Kidney glomerular epithelial cell (primary cell): ENCODE data around the gene PTTG1.
A peak's percentile ranks its signal among the peaks of the same experiment; 100 is the strongest.
"Not testable (repeated sequence)": the region's sequence is repeated elsewhere in the genome, so short reads cannot be mapped to it uniquely, and the experiment has no call there.

Experiments
- DNase-seq: peaks from one replicate; lab custom pipeline; 2025; lab: John Stamatoyannopoulos, UW

Gene PTTG1

DNA sequence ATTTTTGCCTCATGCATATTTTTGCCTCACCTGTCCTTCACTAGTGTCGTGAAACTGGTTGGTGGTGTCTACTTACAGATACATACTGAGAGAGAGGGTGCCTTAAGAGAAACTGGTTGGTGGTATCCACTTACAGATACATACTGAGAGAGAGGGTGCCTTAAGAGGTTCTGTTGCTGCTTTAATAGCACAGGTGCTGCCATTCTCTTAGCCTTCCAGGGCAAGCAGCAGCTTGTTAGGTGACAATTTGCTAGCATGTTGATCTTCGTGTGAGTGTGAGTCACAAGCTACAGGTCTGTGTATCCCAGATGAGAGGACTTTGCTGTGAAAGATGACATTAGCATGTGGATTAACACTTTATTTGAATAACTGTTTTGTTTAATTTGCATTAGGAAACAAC, 1.4 kb downstream of the PTTG1 start:
- no peak for DNase-seq

DNA sequence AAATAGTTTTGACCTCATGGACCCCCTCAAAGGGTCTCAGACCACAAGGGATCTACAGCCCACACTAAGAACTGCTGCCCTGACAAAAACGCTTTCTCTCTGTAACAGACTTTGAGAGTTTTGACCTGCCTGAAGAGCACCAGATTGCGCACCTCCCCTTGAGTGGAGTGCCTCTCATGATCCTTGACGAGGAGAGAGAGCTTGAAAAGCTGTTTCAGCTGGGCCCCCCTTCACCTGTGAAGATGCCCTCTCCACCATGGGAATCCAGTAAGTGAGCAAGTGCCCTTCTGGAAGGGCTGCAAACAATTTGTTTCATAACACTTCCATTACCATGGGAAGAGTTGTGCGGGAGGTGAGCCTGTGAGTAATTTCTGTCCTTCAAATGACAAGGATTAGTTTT, 6.0 kb downstream of the PTTG1 start:
- DNase-seq, result no peak

DNA sequence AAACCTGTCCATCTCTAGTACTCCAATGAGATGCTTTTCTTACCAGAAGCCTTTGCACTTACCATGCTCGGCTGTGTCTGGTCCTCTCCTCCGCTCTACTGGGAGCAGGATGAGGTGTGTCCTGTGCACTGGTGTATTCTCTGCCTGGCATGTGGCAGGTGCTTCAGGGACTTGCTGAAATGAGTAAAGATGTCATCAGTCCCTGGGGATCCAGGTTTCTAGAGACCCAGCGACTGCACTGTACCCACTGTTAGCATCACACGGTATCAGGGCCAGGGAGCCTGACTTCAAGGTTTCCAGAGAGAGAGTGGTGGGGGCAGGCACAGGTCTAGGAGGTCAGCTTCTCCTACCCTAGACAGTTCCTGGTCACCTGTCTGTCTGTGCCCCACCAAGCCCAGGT, 10.5 kb downstream of the PTTG1 start:
- no peak for DNase-seq

DNA sequence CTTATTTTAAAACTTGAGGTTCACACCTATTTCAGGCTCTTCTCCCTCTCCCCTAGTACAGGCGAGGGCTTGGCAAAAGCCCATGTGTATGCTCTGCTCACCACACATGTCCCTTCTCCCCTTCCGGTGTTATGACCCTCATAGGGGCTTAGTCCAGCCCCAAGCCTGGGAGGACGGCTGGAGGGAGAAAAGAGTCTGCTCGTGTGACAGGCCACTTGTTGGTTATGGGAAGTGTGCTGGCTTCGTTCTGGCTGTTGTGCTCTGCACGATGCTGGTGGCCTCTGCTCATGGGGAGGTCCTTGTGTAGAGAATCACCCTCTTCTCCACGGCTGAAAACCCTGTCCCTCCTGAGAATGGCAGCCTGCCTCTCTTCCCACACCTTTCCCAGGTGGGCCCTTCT, 11.1 kb downstream of the PTTG1 start:
- no peak for DNase-seq

DNA sequence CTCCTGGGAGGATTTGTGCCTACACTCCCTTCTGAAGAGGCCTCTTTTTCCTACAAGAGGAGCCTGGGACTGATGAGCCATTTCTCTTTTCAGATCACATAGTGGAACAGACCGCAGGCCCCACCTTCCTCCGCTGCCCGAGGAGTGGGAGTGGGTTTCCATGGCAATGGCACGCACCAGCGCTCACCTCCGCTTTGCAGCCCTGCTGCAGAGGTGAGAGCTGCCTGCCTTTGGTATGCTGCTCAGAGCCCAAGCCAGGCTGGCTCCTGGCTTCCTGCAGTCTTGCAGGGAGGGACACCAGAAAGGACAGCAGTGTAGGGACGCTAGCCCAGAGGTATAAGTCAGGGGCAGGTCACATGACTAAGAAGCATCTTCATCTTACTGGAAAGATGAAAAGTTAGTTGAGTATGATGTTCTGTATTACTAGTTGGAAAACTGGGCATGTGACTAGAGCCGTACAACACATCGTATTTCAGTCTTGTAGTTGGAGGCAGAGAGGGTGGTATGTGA, 12.4 kb downstream of the PTTG1 start:
- DNase-seq, result peak; percentile 92

DNA sequence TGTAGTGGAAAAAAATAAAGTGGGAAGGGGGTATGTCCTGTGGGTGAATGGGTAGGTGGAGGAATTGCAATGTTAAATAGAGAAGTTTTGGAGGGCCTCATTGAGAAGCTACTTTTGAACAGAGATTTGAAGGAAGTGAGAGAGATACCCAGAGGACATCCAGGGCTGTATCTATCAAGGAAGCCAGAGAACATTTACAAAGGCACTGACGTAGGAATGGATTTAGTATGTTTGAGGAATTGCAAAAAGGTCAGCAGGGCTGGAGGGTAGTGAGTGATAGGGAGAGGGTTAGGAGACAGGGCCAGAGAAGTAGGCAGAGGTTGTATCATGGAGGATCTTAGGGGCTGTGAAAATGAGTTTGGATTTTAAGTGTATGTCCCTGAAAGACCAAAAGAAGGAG, 13.9 kb downstream of the PTTG1 start:
- no peak for DNase-seq

DNA sequence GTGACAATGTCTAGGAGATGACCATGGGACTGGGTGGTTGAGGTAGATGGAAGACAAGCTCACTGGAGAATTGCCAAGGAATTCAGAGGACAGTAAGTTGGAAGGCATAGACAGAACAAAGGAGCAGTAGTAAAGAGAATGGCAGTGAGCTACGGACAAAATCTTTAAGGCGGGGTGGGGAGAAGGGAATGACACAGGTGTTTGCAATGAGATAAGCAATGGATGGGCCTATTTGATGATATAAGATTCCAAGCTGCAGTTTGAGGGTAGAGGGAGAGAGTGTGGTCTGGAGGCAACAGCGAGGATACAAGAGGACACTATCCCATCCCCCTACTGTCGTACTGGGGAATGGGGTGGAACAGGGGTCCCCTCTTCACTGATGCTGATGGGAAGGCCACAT, 14.4 kb downstream of the PTTG1 start:
- DNase-seq, result no peak

DNA sequence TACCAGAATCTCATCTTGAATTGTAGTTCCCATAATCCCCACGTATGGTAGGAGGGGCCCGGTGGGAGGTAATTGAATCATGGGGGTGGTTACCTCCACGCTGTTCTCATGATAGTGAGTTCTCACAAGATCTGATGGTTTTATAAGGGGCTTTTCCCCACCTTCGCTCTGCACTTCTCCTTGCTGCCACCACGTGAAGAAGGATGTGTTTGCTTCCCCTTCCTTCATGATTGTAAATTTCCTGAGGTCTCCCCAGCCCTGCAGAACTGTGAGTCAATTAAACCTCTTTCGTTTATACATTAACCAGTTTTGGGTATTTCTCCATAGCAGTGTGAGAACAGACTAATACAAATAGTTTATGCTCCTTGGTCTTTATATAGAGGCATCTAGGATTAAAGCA, 15.0 kb downstream of the PTTG1 start:
- not testable (repeated sequence) for DNase-seq

DNA sequence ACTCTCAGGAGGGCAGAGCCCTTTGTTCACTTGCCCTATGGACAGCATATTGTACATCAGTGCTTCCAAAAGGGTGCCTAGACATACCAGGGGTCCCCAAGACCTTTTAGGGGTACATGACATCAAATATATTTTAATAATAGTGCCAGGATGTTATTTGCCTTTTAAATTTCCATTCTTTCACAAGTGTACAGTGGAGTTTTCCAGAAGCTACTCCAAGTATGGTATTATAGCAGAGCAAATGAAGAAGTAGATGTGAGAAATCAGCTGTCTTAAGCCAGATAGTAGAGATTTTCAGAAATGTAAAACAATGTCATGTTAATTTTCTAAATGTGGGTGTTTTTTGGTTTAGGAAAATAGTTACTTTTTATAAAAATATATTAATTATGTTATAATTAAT, 15.6 kb downstream of the PTTG1 start:
- DNase-seq, result no peak

DNA sequence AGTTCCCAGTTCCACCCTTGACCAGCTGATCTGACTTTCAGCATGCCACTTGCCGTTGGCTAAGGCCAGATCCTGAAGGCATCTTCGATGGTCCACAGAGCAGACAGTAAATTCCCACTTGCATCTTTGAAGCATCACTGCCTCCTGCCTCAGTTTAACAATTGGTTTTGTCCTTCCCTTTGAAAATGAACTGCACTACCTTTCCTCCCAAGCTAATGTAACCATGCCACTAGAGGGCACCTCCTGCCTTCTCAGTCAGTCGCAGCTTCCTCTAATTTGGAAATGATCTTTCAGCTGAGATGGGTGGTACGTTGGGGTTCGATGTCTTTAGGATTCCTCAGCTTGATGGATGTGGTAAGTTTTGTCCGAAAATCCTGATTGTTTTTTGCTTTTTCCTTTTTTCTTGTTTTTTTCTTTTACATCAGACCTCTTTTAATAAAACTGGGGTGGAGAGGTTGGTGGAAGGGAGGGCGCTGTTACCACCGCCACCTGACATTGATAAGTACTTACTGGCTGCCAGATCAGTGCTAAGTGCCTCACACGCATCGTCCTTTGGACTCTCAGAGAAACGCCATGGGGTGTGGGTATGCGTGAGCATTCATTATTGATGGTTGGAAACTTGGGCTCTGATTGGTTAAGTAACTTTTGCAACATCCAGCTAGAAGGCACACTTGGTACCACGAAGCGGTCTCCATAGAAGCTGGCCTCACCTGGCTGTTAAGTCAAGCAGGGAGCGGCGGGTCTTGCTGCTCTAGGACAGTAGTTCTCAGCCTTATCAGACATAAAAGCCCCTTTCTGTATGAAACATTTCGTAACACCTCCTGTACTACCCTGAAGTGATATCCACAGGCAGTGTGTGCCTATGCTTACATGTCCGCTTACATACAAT, 16.9 kb downstream of the PTTG1 start:
- peak; percentile 55 for DNase-seq

DNA sequence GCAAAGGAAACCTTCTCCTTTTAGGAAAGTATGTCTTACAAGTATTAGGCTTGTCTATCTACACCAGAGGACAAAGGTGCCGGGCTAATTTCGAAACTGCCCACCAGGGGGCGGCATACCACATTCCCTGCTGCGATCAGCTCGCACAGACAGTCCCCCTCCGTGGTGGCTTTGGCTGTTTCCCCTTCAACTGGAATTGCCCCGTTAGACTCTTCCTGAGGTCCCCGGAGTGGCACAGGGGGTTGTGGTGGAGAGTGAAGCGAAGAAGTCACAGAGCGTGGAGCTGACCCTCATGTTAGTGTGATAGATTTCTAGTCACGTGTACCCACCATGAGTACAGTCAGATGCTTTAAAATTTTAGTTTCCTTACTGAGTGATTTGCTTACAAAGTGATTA, 17.5 kb downstream of the PTTG1 start:
- peak; percentile 75 for DNase-seq

DNA sequence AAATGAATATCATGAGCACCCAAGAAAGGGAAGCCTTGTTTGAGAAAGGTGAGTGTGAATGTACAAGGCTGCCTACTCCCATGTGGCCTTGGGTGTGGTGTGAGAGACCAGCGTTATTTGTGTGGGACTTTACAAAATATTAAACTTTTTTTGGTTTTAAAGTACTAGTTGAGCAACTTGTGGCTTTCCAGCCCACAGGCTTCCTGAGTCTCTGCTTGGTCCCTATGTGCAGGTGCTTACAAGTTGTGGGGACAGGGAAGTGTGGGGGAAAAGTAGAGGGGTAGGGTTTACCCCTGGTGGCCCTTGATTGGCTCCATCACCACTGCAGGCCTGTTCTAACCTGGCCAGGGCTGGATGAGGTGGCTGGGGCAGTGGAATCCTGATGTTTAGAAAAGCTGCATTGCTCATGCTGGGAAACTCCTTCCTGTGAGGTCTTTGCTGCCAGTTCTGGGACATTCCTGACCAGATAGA, 19.7 kb downstream of the PTTG1 start:
- DNase-seq, result no peak

DNA sequence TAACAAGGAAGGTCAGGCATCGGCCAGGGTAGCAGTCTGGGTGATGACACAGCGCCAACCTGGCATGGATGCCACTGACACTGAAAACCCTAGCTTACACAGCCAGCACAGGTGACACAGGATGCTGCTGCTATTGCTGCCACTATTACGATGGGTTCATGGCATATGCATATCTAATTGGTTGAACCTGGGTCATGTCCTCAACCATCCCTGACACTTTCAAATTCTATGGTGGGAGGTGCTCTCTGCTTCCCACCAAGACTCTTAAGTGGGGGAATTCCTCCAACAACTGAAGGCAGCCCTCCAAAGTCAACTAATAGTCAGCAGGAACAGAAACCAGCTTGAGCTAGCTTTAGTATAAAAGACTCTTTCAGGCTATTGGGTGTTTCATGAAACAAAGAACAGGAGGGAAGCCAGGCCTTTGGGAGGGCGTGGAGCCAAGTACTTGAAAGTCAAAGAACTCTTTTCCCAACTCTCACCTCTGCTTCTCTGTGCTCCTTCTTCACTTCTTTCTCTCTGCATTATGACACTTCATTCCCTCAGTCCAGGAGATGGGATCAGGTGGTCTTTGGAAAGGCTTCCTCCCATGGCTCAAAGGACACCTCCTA, 21.3 kb downstream of the PTTG1 start:
- DNase-seq, result no peak

DNA sequence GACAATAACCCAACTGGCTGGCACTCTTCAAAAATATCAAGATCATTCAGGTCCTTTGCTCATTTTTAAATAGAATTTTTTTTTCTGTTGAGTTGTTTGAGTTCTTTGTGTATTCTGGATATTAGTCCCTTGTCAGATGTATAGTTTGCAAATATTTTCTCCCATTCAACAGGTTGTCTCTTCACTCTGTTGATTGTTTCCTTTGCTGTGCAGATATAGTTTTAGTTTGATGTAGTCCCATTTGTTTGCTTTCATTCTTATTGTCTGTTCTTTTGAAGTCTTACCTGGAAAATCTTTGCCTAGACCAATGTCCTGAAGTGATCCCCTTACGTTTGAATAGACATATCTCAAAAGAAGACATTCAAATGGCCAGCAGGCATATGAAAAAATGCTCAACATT, 22.8 kb downstream of the PTTG1 start:
- DNase-seq, result no peak

DNA sequence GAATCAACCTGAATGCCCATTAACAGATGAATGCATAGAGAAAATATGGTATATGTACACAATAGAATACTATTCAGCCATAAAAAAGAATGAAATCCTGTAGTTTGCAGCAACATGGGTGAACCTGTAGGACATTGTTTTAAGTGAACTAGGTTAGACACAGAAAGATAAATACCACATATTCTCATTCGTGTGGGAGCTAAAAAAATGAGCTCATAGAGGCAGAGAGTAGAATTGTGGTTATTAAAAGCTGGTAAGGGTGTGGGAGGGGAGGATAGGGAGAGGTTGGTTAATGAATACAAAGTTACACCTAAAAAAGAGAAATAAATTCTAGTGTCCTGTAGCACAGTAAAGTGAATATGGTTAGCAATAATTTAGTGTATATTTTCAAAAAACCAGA, 23.5 kb downstream of the PTTG1 start:
- no peak for DNase-seq

DNA sequence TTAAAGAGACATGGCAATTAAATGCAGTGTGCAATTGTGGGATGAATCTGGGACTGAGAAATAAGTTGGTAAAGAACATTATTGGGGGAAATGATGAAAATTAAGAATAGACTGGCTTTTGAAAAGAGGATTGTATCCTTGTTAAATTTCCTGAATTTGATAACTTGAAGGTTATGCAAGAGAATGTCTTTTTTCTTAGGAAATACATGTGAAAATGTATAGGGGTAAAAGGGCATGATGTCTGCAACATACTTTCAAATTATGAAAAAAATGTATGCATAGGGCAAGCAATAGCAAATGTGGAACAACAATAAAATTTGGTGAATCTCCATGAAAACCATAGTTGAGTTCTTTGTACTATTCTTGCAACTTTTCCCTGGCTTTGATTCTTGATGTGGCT, 24.1 kb downstream of the PTTG1 start:
- DNase-seq, result no peak

DNA sequence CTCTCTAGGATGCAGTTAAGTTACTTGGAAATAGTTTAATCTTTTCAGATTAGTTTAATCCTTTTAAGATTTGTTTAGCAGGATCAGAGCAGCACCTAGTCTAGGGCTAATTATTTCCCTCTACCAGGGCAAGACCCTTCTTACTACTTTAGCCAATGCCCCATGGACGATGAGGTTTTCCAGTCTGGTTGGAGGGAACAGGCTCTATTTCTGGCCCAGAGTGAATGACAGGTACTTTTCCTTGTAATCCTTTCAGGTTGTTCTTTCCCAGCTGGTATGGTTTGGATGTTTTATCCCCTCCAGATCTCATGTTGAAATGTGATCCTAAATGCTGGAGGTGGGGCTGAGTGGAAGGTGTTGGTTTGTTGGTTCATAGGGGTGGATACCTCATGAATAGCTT, 27.2 kb downstream of the PTTG1 start:
- no peak for DNase-seq

DNA sequence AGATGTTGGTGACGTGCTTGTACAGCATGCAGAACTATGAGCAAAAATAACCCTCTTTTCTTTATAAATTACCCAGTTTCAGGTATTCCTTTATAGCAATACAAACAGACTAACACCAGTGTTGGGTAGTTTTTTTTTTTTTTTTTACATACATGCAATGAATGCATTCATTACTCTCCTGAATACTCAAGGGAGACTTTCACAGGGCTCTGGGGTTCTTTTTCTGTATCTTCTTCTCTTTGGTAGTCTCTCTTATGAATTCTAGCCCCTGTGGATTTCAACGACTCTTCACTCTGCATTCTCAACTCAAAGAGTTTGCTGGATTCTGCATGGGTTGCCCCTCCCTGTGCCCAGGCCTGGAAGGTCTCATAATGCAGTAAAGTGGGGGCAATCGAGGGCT, 27.8 kb downstream of the PTTG1 start:
- no peak for DNase-seq

DNA sequence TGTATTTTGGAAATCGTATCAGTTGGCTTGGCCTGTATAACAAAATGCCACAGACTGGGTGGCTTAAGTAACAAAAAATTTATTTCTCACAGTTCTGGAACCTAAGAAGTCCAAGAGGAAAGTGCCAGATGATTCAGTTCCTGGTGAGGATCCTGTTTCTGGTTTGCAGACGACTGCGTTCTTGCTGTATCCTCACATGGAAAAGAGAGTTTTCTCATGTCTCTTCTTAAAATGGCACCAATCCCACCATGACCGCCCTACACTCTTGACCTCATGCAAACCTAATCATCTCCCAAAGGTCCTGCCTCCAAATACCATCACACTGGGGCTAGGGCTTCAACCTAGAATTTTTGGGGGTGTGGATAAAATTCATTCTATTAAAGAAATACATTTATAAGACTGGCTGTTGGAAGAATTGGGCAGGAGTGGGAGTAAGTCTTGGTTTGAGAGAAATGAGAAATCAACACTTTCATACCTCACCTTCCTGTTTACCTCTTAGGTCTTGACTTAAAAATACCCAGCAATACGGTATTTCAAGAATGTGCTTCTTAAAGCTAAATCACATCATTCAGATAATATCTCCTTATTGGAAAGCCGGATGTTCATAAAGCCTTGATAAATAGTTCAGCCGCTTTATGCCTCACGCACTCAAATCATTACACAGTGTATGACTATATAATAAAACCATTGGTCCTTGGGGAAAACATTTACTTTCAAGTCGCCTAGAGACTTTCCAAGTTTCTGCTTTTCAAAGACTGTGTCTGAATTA, 28.7 kb downstream of the PTTG1 start:
- no peak for DNase-seq

DNA sequence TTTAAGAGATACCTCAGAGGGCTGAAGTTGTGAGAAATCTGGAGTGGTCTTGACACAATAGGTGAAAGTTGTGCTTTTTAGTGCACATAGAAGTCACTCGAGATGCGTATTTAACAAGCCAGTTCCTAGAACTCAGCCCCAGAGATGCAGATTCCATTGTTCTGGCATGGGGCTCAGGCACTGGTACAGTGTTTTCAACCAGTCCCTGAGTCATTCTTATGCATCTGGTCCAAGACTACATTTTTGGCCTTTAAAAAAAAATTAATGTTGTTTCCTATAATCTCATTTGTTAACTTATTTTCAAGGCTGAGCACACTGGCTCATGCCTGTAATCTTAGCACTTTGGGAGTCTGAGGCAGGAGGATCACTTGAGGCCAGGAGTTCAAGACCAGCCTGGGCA, 29.6 kb downstream of the PTTG1 start:
- no peak for DNase-seq

DNA sequence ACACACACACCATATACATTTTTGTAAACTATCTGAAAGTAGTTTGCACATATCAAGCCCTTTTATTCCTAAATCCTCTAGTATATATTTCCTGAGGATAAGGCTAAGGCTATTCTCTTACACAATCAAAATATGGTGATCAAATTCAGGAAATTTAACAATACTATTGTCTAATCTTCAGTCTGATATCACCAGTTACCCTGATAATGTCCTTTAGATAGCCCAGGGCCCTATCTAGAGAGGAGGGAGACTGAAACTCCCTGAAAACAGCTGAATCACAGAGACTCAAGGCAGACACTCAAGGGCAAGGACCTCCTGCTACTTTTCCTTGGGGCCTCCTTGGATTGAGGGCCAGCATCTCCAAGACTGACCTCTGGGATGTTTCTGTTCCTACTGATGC, 30.4 kb downstream of the PTTG1 start:
- no peak for DNase-seq

DNA sequence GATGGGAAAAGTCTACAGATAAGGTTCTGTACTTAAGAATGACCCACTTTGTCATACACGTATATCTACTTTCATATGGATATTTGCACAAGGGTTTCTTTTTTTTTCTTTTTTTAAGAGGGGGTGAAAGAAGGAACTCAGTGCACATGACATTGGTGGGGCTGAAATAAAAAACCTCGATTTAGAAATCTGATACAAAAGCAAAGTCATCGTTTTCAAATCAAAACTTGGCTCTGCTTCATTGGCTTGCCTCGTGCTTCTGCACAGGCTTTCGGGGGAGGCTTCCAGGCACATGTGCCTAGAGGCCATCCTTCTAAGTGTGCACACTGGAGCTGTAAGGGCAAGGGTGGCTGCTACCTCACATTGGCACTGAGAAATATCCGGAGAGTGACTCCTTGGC, 31.1 kb downstream of the PTTG1 start:
- no peak for DNase-seq

DNA sequence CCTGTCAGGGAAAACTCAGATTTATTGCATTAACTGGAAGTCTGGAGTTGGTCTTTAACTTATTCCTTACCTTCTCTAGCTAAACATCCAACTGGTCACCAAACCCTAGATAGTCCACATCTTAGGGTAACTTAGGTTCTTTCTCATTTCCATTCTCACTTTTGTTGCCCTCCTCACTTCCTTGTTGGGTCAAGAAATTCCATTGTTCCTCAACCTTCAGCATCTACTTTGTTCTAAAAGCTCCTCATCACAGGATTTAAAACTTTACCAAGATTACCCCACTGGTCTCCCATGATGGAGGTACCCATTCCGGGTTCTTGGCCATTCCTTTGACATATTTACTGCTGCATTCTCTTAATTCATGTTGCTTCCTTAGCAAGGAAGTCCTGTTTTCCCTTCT, 32.1 kb downstream of the PTTG1 start:
- no peak for DNase-seq
